K562 (cell line): ENCODE data around the gene ANKRD6. TPM values are rescaled to one million over a fixed set of nuclear protein-coding genes. Genes with fewer than 3 reads are reported as not detected.

ENCODE experiments used
- ATAC-seq: fragments of 200-7000 bp; cut with Tn5 transposase; 3 replicates; pipeline ENCODE4 v1.9.1; 2020; ENCODE audit warnings: moderate library complexity
- BruUV-seq: library from RNA; stranded (reverse); fragments of 400-500 nt; replicated peaks from 2 replicates; lab custom pipeline; 2021; lab: Mats Ljungman, UMichigan
- CTCF ChIA-PET: fragments of 300-600 bp; formaldehyde crosslinking; extraction: SDS; loops from one replicate; lab custom pipeline; 2021; ENCODE audit warnings: low intra/inter-chr PET ratio; lab: Yijun Ruan, JAX
- POLR2A ChIA-PET: fragments of 300-600, 350-650 bp; sonication (Branson Sonifier 250); formaldehyde crosslinking; extraction: SDS; loops from one replicate; lab custom pipeline; 2021; ENCODE audit warnings: antibody characterized with exemption, inconsistent platforms; lab: Yijun Ruan, JAX
- DNase-seq, 4 experiments: peaks; one replicate each; pipeline versions ENCODE4 v3.0.0 to v3.0.0-alpha.2; 2011 to 2018; ENCODE audit warnings: low spot score in 3 of 4, mixed read lengths in 3 of 4; ENCODE audit errors: extremely low read depth in 1 of 4
- FAIRE-seq: peaks from 2 replicates; lab custom pipeline; 2011; peaks lifted over from hg19 to GRCh38; lab: Jason Lieb, UNC
- H2AFZ ChIP-seq: 2 replicates; pipeline ENCODE4 v1.6.0; 2011; ENCODE audit warnings: low read depth, low read length, control low read depth, inconsistent platforms
- H3K27ac ChIP-seq: fragments of 200-600 bp; 3 replicates; pipeline ENCODE4 v1.8.0; 2011; ENCODE audit warnings: low read depth, mild to moderate bottlenecking, control low read depth, inconsistent platforms, low read length, moderate library complexity, mixed read lengths; ENCODE audit errors: extremely low read depth
- H3K27me3 ChIP-seq, 2 experiments: fragments of 300-600 bp in 1 of 2; 2 replicates in 1 of 2; 3 replicates in 1 of 2; pipeline versions ENCODE4 v1.6.0 to v1.8.0; 2011; ENCODE audit warnings: inconsistent platforms in 2 of 2, low read length in 2 of 2, mild to moderate bottlenecking in 1 of 2, mixed read lengths in 1 of 2, moderate library complexity in 1 of 2; ENCODE audit not compliant: control insufficient read depth in 2 of 2, insufficient read depth in 2 of 2
- H3K36me3 ChIP-seq: fragments of 300-600 bp; 3 replicates; pipeline ENCODE4 v1.8.0; 2011; ENCODE audit warnings: mild to moderate bottlenecking, low read length, inconsistent platforms; ENCODE audit not compliant: control insufficient read depth, insufficient read depth
- H3K4me1 ChIP-seq, 2 experiments: fragments of 200-600 bp in 1 of 2; replicated peaks in 1 of 2; 2 replicates in 1 of 2; 3 replicates in 1 of 2; pipeline versions ENCODE4 v1.5.1 to v1.8.0; 2011; ENCODE audit warnings: inconsistent platforms in 2 of 2, low read length in 2 of 2, mild to moderate bottlenecking in 1 of 2, mixed read lengths in 1 of 2, moderate library complexity in 1 of 2; ENCODE audit not compliant: control insufficient read depth in 2 of 2, insufficient read depth in 2 of 2
- H3K4me2 ChIP-seq: 2 replicates; pipeline ENCODE4 v1.6.1; 2011; ENCODE audit warnings: low read length, control low read depth, inconsistent platforms, mixed read lengths; ENCODE audit not compliant: insufficient read depth
- H3K4me3 ChIP-seq: fragments of 200-600 bp; sonication (generic), shearing (Covaris generic); 2 replicates; pipeline ENCODE4 v1.5.1; 2016; ENCODE audit warnings: control low read depth, inconsistent platforms
- H3K79me2 ChIP-seq: fragments of 200-600 bp; 3 replicates; pipeline ENCODE4 v1.8.0; 2011; ENCODE audit warnings: low read length, inconsistent platforms; ENCODE audit not compliant: control insufficient read depth, insufficient read depth
- H3K9ac ChIP-seq, 2 experiments: 2 replicates each; pipeline versions ENCODE4 v1.6.0 to v1.6.1; 2011; ENCODE audit warnings: low read depth in 2 of 2, low read length in 2 of 2, control low read depth in 1 of 2, inconsistent platforms in 1 of 2, mild to moderate bottlenecking in 1 of 2, mixed read lengths in 1 of 2; ENCODE audit not compliant: insufficient read depth in 1 of 2
- H3K9me1 ChIP-seq: one replicate; pipeline ENCODE4 v1.6.0; 2011; ENCODE audit warnings: inconsistent platforms, mild to moderate bottlenecking, low read length, moderate library complexity; ENCODE audit not compliant: control insufficient read depth, insufficient read depth
- H3K9me3 ChIP-seq: replicated peaks from 2 replicates; pipeline ENCODE4 v1.5.1; 2011; ENCODE audit warnings: low read depth, low read length, inconsistent platforms; ENCODE audit not compliant: control insufficient read depth, insufficient read depth
- H4K20me1 ChIP-seq: replicated peaks from 2 replicates; pipeline ENCODE4 v1.6.1; 2011; ENCODE audit warnings: low read length, inconsistent platforms, mixed read lengths; ENCODE audit not compliant: control insufficient read depth, insufficient read depth
- CHD2 ChIP-seq: IDR thresholded peaks from 2 replicates; pipeline ENCODE4 v1.6.1; 2011; ENCODE audit warnings: low read depth, low read length
- ESRRA ChIP-seq: fragments of 450-650 bp; IDR thresholded peaks from 2 replicates; pipeline ENCODE4 v1.6.1; 2014; ENCODE audit warnings: low read depth, mild to moderate bottlenecking, moderate library complexity, borderline replicate concordance
- MCM5 ChIP-seq: fragments of 450-650 bp; IDR thresholded peaks from 2 replicates; pipeline ENCODE4 v1.6.1; 2016; ENCODE audit warnings: low read depth
- NR1H2 ChIP-seq: sonication (generic); formaldehyde crosslinking; IDR thresholded peaks from 2 replicates; pipeline ENCODE4 v1.4.0; 2020; ENCODE audit warnings: mild to moderate bottlenecking, missing genetic modification reagents
- NR2C1 ChIP-seq, 2 experiments: fragments of 450-650 bp; IDR thresholded peaks; 2 replicates each; pipeline ENCODE4 v1.6.1; 2017; ENCODE audit warnings: mild to moderate bottlenecking in 2 of 2, antibody characterized with exemption in 1 of 2, inconsistent platforms in 1 of 2, missing compliant biosample characterization in 1 of 2, missing genetic modification characterization in 1 of 2
- PCBP2 ChIP-seq: fragments of 200-400 bp; formaldehyde crosslinking; IDR thresholded peaks from 2 replicates; pipeline ENCODE4 v1.6.1; 2018; ENCODE audit warnings: low read length, low read depth, mild to moderate bottlenecking, moderate library complexity; ENCODE audit not compliant: poor library complexity, severe bottlenecking
- PRPF4 ChIP-seq: fragments of 200-400 bp; formaldehyde crosslinking; IDR thresholded peaks from one replicate; pipeline ENCODE4 v1.6.1; 2017; ENCODE audit warnings: low read length, low read depth, mild to moderate bottlenecking; ENCODE audit not compliant: insufficient read depth, poor library complexity, severe bottlenecking
- SMAD4 ChIP-seq: fragments of 250-450 bp; sonication (Bioruptor Pico); conservative IDR thresholded peaks from 2 replicates; pipeline ENCODE4 v1.8.0; 2021; ENCODE audit warnings: inconsistent platforms, mild to moderate bottlenecking, moderate library complexity
- TFE3 ChIP-seq: fragments of 450-650 bp; formaldehyde crosslinking; IDR thresholded peaks from 2 replicates; pipeline ENCODE4 v1.4.0; 2020; ENCODE audit warnings: mild to moderate bottlenecking, mixed read lengths
- WHSC1 ChIP-seq: IDR thresholded peaks from one replicate; pipeline ENCODE4 v1.6.1; 2012; ENCODE audit warnings: low read length, control low read depth, inconsistent platforms
- ZBTB8A ChIP-seq: fragments of 450-650 bp; IDR thresholded peaks from 2 replicates; pipeline ENCODE4 v1.6.1; 2018; ENCODE audit warnings: mild to moderate bottlenecking, moderate library complexity; ENCODE audit not compliant: partially characterized antibody
- ZFX ChIP-seq: sonication (generic); formaldehyde crosslinking; IDR thresholded peaks from 2 replicates; pipeline ENCODE4 v1.8.0; 2022; ENCODE audit warnings: mild to moderate bottlenecking, missing genetic modification reagents, moderate library complexity
- ZNF583 ChIP-seq: fragments of 250-450 bp; sonication (Bioruptor Pico); IDR thresholded peaks from 2 replicates; pipeline ENCODE4 v1.4.0; 2020
- WGBS: fragments of 100-300 bp; shearing (Covaris generic); methylation state at CpG from one replicate; pipeline ENCODE4 v1.1.6; 2016; ENCODE audit warnings: low coverage, mixed read lengths; ENCODE audit not compliant: insufficient coverage; ENCODE audit errors: missing lambda C conversion rate; 5-methylcytosine and 5-hydroxymethylcytosine counted together
- in situ Hi-C: fragments of 300-500 bp; cut with MboI; formaldehyde crosslinking; loops from 4 replicates; pipeline ENCODE4 v1.15.0; 2018; ENCODE audit warnings: inconsistent platforms, mixed read lengths
- intact Hi-C: fragments of 100-400 bp; cut with micrococcal nuclease; formaldehyde crosslinking; loops from 2 replicates; pipeline ENCODE4 v1.14.2; 2022
- polyA plus RNA-seq, 8 experiments: library from polyadenylated mRNA; depleted of rRNA in 4 of 8; stranded (reverse) in 5 of 8; unstranded in 3 of 8; fragments of >200 nt; fragmentation: Nextera tagmentation in 2 of 8; fragmentation: Illumina TruSeq in 1 of 8; extraction: Ambion mirVana in 2 of 8; extraction: Trizol in 1 of 8; gene quantifications; 2 replicates each; pipeline versions ENCODE4 v1.2.1 to v1.2.3, GENCODE V29; 2011 to 2014; ENCODE audit warnings: inconsistent platforms in 1 of 8, missing spikeins in 1 of 8
- total RNA-seq, 7 experiments: library from RNA; depleted of rRNA in 6 of 7; stranded (reverse); fragments of >200 nt in 6 of 7; fragmentation: Illumina TruSeq in 2 of 7; extraction: Trizol in 2 of 7; gene quantifications; 2 replicates each; pipeline versions ENCODE4 v1.2.1 to v1.2.3, GENCODE V29; 2011 to 2021; ENCODE audit warnings: low replicate concordance in 1 of 7

ANKRD6 gene
- total and polyA plus RNA-seq, 9 of the 15 experiments (the other 6 are each of a cell fraction or from before 2014, with no cell fraction given): 0.04 to 0.22 (median 0.08) TPM; not detected in 4

GRCh38 chr6:89492025-89492640 is 59.2 kb downstream of the ANKRD6 start:
- H3K27ac ChIP-seq: no peak overlapping the region
- peaks cover 0 to 8% of the 10 kb centered on the region in 2 experiments; a peak in 3 of 5 replicates for H3K4me1 ChIP-seq
- no peaks in the 10 kb centered on the region for H3K9me1 ChIP-seq
- BruUV-seq: no TSS peak
- H3K9me3 ChIP-seq: no peaks in the 10 kb centered on the region
- in situ Hi-C loops: no loop called here
- H3K4me3 ChIP-seq: no peak overlapping the region
- ATAC-seq: no peak
- no peak for TF ChIP-seq PCBP2
- no peak for TF ChIP-seq MCM5
- TF ChIP-seq TFE3 (CRISPR knock-in tag): no peak
- TF ChIP-seq ZFX (CRISPR knock-in tag): no peak
- no peak for TF ChIP-seq ZNF583 (CRISPR knock-in tag)
- no peak for TF ChIP-seq ZBTB8A
- TF ChIP-seq PRPF4: no peak
- no peak for TF ChIP-seq ESRRA
- TF ChIP-seq NR1H2 (CRISPR knock-in tag): no peak
- no peak for TF ChIP-seq CHD2
- no peak for TF ChIP-seq WHSC1
- no peak for TF ChIP-seq NR2C1 (IDR thresholded peaks at IDR 0.05)
- TF ChIP-seq NR2C1 (tag; IDR thresholded peaks at IDR 0.05): no peak
- no peak for TF ChIP-seq SMAD4 (CRISPR knock-in tag)
- TF ChIP-seq, all 486 proteins: peak for 0
- intact Hi-C loops: no loop called here
- Histone ChIP-seq H4K20me1 (no peaks in the 10 kb centered on the region; the same call in 1 of the 2 replicates), H3K79me2 (no peaks in the 10 kb centered on the region), H3K4me2 (no peak overlapping the region), H2AFZ (no peak overlapping the region), H3K9ac (no peak overlapping the region), H3K36me3 (no peaks in the 10 kb centered on the region), H3K27me3 (peaks cover 6 to 24% of the 10 kb centered on the region in 2 experiments; a peak in 4 of 5 replicates)
- FAIRE-seq: no peak
- no peak for DNase-seq
- 9% methylated on average over 7 of the region's 7 CpGs for WGBS
- ChIA-PET POLR2A (no interaction called here), CTCF (no interaction called here)
